ENCODE results near the gene LASP1.

The LASP1 gene

DNA sequence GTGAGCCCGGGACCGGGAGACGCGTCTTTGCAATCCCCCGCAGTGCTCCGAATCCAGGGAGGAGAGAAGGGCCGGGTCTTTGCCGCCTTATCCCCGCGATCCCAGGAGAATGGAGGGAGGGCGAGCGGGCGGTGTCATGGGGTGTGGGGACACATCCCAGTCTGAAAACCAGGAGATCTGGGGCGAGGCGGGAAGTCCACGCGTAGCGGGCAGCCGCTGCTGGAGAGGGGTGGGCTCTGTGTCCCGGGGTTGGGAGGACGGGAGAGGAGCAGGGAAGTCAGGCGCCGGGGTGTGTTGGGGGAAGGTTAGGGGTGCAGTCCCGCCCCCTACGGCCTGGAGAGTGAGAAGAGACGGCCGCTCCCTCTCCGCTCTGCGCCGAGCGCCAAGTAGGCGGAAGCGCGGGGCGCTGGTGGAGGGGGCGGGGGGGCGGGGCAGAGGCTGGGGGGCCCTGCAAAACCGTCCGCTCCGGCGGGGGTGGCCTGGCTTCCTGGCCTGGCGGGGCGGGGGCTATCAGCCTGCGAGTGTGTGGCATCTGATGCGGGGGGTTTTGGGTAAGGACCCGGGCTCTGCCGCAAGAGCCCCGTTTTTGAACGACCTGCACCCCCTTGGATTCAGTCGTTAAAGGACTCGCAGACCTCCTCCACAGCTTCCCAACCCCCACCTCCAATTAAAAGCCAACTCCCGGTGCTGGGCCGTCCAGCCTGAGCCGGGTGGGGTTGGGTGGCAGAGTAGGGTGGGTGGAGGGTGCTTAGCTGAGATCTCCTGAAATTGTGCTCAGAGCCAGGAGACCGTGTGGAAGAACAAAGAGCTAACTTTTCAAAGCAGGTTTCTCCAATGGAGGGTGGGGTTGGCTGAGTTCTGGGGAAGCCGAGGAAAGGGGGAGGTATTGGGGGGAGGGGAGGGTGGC, 654 bp downstream of the LASP1 start:
- DNase-seq (ENCODE audit: low read depth): peak; percentile 38

- DNase-seq (ENCODE audit: low read depth): peak; percentile 56
These were observed 1.6 kb downstream of the LASP1 start for GRCh38 chr17:38871247-38872015.

DNA sequence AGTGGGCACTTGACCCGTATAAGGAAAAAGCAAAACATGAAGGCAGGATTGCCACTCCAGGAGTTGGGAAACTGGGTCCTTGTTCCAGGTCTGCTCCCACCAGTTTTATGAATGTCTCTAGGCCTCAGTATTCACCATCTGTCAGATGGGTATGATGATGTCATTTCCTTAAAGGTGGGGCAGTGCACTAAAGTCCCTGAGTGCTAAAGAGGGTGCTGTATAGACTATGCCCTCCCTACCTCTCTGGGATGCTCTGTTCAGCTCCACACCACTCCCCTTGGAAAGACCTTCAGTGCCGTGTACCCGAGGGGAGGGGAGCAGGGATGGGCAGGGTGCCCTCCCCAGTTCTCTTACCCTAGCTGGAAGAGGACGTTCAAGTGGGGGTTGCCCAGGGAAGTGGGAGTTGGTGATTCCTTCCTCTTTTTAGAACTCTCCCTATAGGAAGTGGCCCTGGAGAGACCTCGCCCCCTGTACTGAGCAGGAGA, 2.2 kb downstream of the LASP1 start:
- DNase-seq (ENCODE audit: low read depth): no peak

DNA sequence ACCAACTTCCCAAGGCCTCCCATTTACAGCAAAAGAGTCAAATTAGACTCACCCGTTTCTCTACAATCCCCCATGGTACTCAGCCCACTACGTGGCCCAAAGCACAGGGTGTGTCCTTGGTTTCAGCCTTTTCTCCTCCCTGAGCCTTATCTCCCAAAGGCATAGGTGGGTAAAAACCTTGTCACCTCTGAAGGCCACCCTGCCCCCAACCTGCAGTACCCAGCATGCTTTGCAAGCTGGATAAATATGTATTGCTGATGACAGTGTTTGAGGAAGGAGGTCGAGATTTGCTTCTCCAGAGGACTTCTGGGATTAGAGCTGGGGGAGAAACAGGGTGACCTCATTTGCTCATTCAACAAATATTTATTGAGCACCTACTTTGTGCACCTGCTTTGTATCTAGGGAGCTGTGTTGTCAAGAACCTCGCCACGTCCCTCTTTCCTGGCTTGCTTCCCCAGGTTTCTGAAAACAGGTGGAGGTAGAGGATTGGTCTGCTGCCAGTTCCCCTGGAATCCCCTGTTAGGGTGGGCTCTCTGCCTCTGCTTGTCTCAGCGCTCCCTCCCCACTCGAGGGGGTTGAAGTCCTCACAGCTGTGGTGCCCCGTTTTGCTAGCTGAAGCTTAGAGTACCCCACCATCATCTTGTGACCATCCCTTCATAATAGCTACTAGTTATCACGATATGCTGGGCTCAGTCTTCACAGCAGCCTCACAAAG, 3.0 kb downstream of the LASP1 start:
- DNase-seq (ENCODE audit: low read depth): no peak

DNA sequence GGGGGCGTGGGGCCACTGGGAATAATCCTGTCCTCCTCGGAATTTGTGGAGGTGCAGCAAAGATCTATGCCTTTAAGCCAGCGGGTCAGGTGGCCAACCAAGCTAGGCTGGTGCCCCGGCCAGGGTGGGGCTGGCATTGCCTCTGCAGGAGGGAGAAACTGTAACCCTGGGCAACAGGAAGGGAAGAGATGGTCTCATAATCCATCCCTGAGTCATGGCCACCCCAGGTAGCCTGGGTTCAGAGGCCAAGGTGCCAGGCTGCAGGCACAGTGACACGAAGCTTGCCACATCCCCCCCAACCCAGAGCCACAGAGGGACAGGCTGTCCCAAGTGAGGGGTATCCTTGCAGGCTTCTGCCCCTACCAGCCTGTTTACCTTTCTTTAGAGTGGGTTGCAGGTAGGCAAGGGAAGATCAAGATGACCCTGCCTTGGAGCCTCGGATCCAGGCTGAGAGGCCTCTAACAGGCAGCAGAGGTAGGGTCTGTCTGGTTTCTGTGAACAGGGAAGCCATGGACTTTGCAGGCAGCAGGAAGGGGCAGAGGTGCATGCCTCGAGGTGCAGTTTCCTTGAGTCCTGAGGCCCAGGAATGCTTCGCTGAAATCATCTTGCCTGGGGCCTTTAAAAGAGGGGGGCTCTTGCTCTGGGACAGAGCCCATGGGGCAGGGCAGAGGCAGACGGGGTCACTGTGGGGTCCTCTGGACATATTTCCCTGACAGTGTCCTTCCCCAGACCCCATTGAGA, 4.0 kb downstream of the LASP1 start:
- no peak for DNase-seq (ENCODE audit: low read depth)

DNA sequence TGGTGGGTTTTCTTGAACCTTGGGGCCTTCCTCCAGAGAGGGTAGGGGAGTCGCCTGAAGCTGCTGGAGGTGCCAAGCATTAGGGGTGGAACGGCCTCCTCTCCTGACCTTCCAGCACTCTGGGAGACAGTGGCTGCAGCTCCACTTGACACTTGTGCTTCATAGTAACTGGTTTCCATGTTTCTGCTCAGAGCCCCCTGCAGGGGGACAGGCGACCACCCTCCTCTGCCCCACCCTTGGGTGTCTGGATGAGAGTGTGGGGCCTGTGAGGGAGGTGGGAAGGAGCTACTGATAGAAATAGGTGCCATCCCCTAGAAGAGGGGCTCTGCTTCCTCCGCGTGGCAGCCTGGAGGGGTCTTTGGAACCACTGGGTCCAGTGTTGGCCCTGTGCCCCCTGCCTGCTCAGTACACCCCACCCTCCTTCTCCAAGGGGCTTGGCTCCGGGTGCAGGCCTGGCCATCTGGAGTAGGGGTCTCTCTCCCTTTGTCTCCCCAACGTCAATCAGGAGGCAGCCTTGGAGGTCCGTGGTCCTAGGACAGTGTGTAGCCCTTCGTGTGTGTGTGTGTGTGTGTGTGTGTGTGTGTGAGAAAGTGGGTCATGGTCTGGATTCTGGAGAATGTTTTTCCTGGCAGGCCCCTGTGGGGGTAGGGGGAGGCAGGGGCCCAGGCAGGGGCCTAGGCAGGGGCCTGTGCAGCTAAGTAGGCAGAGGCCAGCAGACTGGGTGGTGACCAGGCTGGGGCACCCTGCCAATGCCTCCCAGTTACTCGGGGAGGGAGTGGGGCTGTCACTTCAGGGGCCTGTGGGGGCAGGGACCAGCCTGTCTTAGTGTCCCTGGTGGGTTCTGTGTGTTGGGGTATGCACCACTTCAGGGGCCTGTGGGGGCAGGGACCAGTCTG, 4.9 kb downstream of the LASP1 start:
- DNase-seq (ENCODE audit: low read depth): no peak

DNA sequence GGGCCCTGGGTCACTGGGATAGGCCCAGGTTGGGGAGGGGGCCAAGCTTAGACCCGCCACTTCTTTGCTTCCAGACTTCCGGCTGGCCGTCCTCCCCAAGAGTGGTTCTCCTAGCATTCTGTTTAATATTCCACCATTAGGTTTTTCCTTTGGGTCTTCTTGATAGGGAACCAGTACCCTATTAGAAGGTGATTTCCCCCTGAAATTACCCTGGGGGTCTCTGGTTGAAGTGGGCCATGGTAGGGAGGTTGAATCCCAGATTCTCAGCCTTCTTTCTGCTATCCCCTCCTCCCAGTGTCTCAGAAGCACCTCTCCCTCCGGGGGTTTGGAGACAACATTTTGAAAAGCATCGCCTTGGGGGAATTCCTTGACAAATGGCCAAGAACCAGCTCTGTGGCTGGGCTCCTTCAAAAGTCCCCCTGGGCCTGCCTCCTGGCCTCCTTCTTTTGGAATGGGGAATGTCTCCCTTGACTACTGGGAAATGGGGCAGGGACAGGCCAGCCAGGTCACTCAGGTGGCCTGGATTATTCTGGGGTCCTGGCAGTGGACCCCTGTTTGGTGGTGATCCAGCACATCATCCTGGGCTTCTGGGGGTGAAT, 5.7 kb downstream of the LASP1 start:
- no peak for DNase-seq (ENCODE audit: low read depth)

DNA sequence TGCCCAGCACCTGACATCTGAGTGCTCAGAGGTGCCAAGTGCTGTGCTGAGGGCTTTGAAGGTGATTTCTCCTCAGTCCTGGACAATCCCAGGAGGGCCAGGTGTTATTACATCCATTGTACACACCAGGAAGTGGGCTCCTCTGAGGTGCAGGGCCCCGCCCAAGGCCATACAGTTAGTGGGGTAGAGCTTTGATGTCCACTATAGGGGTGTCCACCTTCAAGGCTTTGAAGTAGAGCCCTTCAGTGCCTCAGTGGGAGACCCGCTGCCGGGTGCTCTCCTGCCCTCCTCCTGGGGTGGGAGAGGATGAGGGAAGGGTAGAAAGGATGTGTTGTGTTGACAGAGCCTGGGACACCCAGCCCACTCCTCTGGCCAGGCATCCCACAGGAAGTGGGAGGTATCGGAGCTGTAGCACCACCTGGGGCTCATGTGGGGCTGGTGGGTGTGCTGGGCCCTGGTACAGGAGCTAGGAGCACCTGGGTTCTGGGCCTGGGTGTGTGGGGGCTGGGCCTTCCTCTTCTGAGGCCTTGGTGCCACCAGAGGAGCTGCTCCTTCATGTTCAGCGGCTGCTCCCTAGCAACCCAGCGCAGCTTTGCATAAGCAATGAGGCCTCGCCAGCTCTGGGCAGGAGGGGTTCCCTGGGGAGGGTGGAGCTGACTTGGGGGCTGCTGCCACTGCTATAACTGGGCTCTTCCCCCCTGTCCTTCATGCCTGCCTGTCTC, 7.4 kb downstream of the LASP1 start:
- no peak for DNase-seq (ENCODE audit: low read depth)

DNA sequence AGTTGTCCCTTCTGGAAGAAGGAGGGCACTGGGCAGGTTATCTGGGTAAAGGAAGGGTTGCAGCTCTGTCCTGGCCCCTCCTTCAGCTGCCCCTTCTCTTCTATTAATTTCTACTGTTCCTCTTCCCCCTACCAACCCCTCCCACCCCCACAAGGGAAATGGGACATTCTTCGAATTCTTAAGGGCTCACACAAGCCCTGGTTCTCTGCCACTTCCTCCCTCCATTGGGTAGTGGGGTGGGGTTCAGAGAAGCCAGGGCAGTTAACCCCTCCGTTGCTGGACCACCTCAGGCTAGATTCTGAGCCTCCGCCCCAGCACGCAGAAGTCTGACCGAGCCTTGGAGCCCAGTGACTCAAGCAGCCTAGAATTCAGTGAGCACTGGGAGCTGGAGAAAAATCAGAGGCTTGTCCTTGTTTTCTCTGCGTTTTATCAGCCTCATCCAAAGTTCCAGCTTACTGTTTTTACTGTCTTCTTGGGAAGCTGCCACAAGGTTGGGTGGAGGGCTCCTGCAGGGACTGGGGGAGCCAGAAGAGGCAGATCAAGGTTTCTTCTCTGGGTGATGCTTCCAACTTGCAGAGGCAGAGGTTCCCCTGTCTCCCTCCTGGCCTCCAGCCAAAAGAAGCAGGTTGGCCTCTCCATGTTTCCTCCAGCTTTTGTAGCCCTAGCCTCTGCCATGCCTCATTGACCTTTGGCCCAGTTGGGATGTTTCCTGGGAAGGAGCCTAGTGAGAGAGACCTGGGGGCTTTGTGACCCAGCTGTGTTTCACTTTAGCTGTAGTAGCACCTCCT, 10.2 kb downstream of the LASP1 start:
- DNase-seq (ENCODE audit: low read depth): no peak

GRCh38 chr17:38881600-38882191, 11.8 kb downstream of the LASP1 start:
- DNase-seq (ENCODE audit: low read depth): no peak

DNA sequence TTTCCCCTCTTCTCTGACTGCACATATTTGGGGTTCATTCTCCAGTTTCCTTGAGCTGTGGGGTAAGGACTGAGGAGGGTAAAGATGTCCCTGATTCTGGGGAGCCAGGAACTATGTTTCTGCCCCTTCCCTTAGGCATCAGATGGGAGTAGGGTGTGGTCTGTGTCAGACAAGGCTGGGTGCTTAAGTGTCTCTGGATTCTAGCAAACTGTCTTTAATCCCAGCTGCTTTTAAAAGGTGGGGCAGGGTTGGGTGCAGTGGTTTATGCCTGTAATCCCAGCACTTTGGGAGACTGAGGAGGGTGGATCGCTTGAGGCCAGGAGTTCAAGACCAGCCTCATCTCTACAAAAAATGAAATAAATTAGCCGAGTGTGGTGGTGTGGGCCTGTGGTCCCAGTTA, 13.0 kb downstream of the LASP1 start:
- no peak for DNase-seq (ENCODE audit: low read depth)

DNA sequence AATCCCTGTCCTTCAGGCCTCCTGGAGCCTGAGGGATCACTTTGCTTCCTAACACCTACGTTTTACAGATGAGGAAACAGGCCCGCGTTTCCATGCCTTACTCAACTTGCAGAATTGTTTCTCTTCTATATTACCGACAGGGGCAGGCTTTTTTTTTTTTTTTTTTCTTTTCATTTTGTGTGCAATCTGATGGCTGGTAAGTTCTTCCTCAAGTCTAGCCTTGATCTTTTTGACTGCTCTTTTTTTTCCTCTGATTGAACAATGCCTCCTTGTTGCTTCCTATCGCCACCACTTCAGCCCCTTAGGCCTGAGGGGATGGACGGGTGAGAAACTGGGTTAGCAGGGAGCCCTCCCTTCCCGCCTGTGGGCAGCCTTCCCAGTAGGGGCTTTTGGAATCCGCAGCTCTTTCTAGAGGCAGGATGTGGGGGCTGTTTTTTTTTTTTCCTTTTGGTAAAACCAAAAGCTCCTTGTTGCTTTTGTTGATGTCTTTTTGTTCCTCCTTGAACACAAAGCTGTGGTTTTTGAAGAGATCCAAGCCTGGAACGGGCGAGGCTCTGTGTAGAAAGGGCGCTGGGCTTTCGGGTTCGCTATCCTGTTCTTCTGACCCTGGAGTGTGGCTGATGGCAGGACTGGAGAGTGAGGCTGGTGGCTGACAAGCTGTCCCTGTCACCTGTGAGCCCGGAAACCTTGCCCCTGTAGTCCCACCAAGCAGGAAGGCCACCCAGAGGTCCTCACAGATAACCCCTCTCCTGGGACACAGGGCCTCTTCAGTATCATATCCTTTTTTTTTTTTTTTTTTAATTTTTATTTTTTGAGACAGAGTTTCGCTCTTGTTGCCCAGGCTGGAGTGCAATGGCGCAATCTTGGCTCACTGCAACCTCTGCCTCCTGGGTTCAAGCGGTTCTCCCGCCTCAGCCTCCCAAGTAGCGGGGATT, 14.0 kb downstream of the LASP1 start:
- DNase-seq (ENCODE audit: low read depth): no peak

- no peak for DNase-seq (ENCODE audit: low read depth)
These were observed 15.3 kb downstream of the LASP1 start for GRCh38 chr17:38885044-38885727.

- DNase-seq (ENCODE audit: low read depth): no peak
These were observed 16.1 kb downstream of the LASP1 start for GRCh38 chr17:38885728-38886642.

GRCh38 chr17:38886643-38887010, 16.8 kb downstream of the LASP1 start:
- no peak for DNase-seq (ENCODE audit: low read depth)

DNA sequence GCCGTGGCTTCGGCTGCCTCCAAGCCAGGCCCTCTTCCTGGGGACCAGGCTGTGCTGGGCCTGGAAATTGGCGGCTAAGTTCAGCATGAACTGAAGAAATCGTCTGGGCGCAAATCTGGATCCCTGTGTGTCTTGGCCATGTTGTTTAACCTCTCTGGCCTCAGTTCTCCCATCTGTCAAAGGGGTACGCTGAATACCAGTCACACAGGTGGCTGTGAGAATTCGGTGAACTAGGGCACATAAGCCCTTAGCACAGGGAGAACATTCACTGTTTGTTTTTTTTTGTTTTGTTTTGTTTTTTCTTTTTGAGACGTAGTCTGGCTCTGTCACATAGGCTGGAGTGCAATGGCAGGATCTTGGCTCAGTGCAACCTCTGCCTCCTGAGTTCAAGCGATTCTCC, 19.0 kb downstream of the LASP1 start:
- no peak for DNase-seq (ENCODE audit: low read depth)
